ENCODE results near the gene SHISA6.

SHISA6 gene

GRCh38 chr17:11244776-11245175, 3.8 kb downstream of the SHISA6 start:
- TF ChIP-seq SIN3A (IDR thresholded peaks at IDR 0.05; ENCODE audit: borderline replicate concordance, insufficient read depth, low read length) (no peak), TAF1 (IDR thresholded peaks at IDR 0.05; ENCODE audit: borderline replicate concordance, insufficient read depth, low read length) (no peak), POLR2AphosphoS5 (IDR thresholded peaks at IDR 0.05; ENCODE audit: low read depth, low read length) (no peak), FOXP2 (optimal IDR thresholded peaks at IDR 0.05; ENCODE audit: borderline replicate concordance, extremely low read depth, extremely low read length, insufficient read depth) (no peak)
- TF ChIP-seq, protein P1, sequence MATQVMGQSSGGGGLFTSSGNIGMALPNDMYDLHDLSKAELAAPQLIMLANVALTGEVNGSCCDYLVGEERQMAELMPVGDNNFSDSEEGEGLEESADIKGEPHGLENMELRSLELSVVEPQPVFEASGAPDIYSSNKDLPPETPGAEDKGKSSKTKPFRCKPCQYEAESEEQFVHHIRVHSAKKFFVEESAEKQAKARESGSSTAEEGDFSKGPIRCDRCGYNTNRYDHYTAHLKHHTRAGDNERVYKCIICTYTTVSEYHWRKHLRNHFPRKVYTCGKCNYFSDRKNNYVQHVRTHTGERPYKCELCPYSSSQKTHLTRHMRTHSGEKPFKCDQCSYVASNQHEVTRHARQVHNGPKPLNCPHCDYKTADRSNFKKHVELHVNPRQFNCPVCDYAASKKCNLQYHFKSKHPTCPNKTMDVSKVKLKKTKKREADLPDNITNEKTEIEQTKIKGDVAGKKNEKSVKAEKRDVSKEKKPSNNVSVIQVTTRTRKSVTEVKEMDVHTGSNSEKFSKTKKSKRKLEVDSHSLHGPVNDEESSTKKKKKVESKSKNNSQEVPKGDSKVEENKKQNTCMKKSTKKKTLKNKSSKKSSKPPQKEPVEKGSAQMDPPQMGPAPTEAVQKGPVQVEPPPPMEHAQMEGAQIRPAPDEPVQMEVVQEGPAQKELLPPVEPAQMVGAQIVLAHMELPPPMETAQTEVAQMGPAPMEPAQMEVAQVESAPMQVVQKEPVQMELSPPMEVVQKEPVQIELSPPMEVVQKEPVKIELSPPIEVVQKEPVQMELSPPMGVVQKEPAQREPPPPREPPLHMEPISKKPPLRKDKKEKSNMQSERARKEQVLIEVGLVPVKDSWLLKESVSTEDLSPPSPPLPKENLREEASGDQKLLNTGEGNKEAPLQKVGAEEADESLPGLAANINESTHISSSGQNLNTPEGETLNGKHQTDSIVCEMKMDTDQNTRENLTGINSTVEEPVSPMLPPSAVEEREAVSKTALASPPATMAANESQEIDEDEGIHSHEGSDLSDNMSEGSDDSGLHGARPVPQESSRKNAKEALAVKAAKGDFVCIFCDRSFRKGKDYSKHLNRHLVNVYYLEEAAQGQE (IDR thresholded peaks at IDR 0.05; ENCODE audit: insufficient read depth in 1 of 2, low read depth in 2 of 2, low read length in 2 of 2) = no peak

DNA sequence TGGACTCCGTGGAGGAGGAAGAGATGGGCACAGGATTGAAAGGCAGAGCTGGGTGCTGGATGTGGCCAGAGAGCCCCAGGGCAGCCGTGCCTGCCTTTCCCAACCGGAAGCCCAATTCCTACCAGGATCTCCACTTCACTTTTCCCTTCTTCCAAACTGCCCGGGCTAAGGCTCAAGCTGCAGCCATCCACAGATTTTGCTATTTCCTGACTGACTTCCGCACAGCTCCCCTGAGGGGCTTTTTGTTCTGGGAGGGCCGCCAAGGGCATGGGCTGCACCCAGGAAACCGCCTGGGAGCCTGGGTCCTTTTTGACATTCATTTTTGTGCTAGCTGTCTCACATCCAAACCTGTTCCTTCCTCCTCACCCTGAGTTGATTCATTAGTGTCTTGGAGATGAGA, 4.2 kb downstream of the SHISA6 start:
- no peak for TF ChIP-seq TAF1 (IDR thresholded peaks at IDR 0.05; ENCODE audit: borderline replicate concordance, insufficient read depth, low read length)
- TF ChIP-seq, protein P1 (IDR thresholded peaks at IDR 0.05; ENCODE audit: insufficient read depth in 1 of 2, low read depth in 2 of 2, low read length in 2 of 2) = no peak
- TF ChIP-seq POLR2AphosphoS5 (IDR thresholded peaks at IDR 0.05; ENCODE audit: low read depth, low read length) = no peak

DNA sequence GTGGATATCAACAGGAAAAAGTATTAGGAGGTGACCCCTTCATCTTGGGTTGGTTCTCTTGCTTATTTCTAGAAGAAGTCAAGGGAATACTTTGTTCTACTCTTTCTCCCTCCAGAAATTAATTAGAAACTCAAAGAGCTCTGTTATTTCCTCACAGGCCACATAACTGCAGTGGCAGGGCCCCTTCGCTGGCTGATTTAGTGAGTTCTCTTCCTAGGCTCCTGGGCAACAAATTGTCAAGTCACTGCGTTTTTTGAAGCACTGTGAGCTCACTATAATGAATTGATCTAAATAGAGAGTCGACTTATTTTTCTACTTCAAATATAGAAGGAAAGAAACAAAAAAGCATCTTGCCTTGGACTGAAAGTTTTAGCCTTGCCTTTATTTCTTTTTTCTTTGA, 4.8 kb downstream of the SHISA6 start:
- TF ChIP-seq, protein P1 (IDR thresholded peaks at IDR 0.05; ENCODE audit: insufficient read depth in 1 of 2, low read depth in 2 of 2, low read length in 2 of 2) = no peak
- TF ChIP-seq TAF1 (IDR thresholded peaks at IDR 0.05; ENCODE audit: borderline replicate concordance, insufficient read depth, low read length) (no peak), FOXP2 (optimal IDR thresholded peaks at IDR 0.05; ENCODE audit: borderline replicate concordance, extremely low read depth, extremely low read length, insufficient read depth) (no peak), SIN3A (IDR thresholded peaks at IDR 0.05; ENCODE audit: borderline replicate concordance, insufficient read depth, low read length) (no peak), POLR2AphosphoS5 (IDR thresholded peaks at IDR 0.05; ENCODE audit: low read depth, low read length) (no peak)

DNA sequence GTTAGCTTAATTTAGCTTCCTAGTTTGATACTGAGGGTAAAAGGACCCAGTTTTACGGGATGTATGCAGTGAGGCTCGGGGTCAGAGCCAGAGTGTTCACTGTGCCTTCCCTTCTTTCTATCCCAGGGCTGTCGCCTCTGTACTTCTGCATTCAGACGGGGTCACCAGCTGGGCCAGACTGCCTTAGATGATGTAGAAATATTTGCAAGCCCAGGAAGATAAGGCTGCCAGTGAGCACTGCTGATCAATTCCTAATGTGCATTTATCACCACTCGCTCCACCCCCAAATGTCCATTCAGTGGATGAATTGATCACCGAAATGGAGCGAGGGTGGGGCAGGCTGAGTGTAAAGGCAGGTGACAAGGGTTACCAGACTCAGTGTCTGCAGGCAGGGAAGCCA, 9.1 kb downstream of the SHISA6 start:
- TF ChIP-seq POLR2AphosphoS5 (IDR thresholded peaks at IDR 0.05; ENCODE audit: low read depth, low read length) (no peak), FOXP2 (optimal IDR thresholded peaks at IDR 0.05; ENCODE audit: borderline replicate concordance, extremely low read depth, extremely low read length, insufficient read depth) (no peak), SIN3A (IDR thresholded peaks at IDR 0.05; ENCODE audit: borderline replicate concordance, insufficient read depth, low read length) (no peak), TAF1 (IDR thresholded peaks at IDR 0.05; ENCODE audit: borderline replicate concordance, insufficient read depth, low read length) (no peak)
- TF ChIP-seq, protein P1 (IDR thresholded peaks at IDR 0.05; ENCODE audit: insufficient read depth in 1 of 2, low read depth in 2 of 2, low read length in 2 of 2) = no peak

- TF ChIP-seq SIN3A (IDR thresholded peaks at IDR 0.05; ENCODE audit: borderline replicate concordance, insufficient read depth, low read length) = no peak
- TF ChIP-seq, protein P1 (IDR thresholded peaks at IDR 0.05; ENCODE audit: insufficient read depth in 1 of 2, low read depth in 2 of 2, low read length in 2 of 2) = no peak
- TF ChIP-seq POLR2AphosphoS5 (IDR thresholded peaks at IDR 0.05; ENCODE audit: low read depth, low read length) = no peak
- TF ChIP-seq TAF1 (IDR thresholded peaks at IDR 0.05; ENCODE audit: borderline replicate concordance, insufficient read depth, low read length) = no peak
- no peak for TF ChIP-seq FOXP2 (optimal IDR thresholded peaks at IDR 0.05; ENCODE audit: borderline replicate concordance, extremely low read depth, extremely low read length, insufficient read depth)
Observed at GRCh38 chr17:11251561-11252107, 10.6 kb downstream of the SHISA6 start.

All from PFSK-1 (cell line).